Endodermal cell (in vitro differentiated cells): Measurements from ENCODE around the gene TRPC4. TPM values are rescaled to one million over a fixed set of nuclear protein-coding genes. Genes with fewer than 3 reads are reported as not detected.

Source experiments
- DNase-seq: peaks from one replicate; pipeline ENCODE4 v3.0.0-alpha.2; 2017
- H3K27ac ChIP-seq: 2 replicates; pipeline ENCODE4 v1.5.1; 2013; ENCODE audit warnings: mild to moderate bottlenecking, low read depth, low read length, moderate library complexity
- H3K27me3 ChIP-seq: 2 replicates; pipeline ENCODE4 v1.6.1; 2013; ENCODE audit warnings: mild to moderate bottlenecking, low read length, moderate library complexity; ENCODE audit not compliant: insufficient read depth, control insufficient read depth, poor library complexity, severe bottlenecking
- H3K36me3 ChIP-seq: 2 replicates; pipeline ENCODE4 v1.7.0; 2013; ENCODE audit warnings: mild to moderate bottlenecking, low read length, moderate library complexity; ENCODE audit not compliant: control insufficient read depth, insufficient read depth
- H3K4me1 ChIP-seq: one replicate; pipeline ENCODE4 v1.7.0; 2013; ENCODE audit warnings: low read length; ENCODE audit not compliant: control insufficient read depth, insufficient read depth
- H3K4me3 ChIP-seq: 2 replicates; pipeline ENCODE4 v1.5.1; 2013; ENCODE audit warnings: mild to moderate bottlenecking, low read length, moderate library complexity
- H3K9ac ChIP-seq: 2 replicates; pipeline ENCODE4 v1.6.1; 2013; ENCODE audit warnings: mild to moderate bottlenecking, low read length, moderate library complexity; ENCODE audit not compliant: poor library complexity, severe bottlenecking; ENCODE audit errors: extremely low read depth
- H3K9me3 ChIP-seq: 2 replicates; pipeline ENCODE4 v1.6.1; 2013; ENCODE audit warnings: mild to moderate bottlenecking, low read length, moderate library complexity; ENCODE audit not compliant: control insufficient read depth
- H3K27ac Mint-ChIP-seq: 2 replicates; pipeline ENCODE4 v1.8.0; 2020; ENCODE audit warnings: mixed read lengths
- H3K27me3 Mint-ChIP-seq: 2 replicates; pipeline ENCODE4 v1.8.0; 2021; ENCODE audit warnings: mild to moderate bottlenecking, mixed read lengths; ENCODE audit not compliant: insufficient read depth
- H3K36me3 Mint-ChIP-seq: 2 replicates; pipeline ENCODE4 v1.8.0; 2020; ENCODE audit warnings: low read depth, mixed read lengths
- H3K4me1 Mint-ChIP-seq: 2 replicates; pipeline ENCODE4 v1.8.0; 2020; ENCODE audit warnings: mixed read lengths
- H3K4me3 Mint-ChIP-seq: 2 replicates; pipeline ENCODE4 v1.8.0; 2020; ENCODE audit warnings: mild to moderate bottlenecking, moderate library complexity, mixed read lengths
- H3K9me3 Mint-ChIP-seq: 2 replicates; pipeline ENCODE4 v1.8.0; 2020; ENCODE audit warnings: mild to moderate bottlenecking, mixed read lengths
- WGBS, 2 experiments: methylation state at CpG; one replicate each; pipeline versions ENCODE4 v1.1.5 to v1.1.7; 2013; ENCODE audit warnings: missing lambda C conversion rate in 2 of 2, mixed read lengths in 1 of 2; ENCODE audit not compliant: insufficient coverage in 1 of 2, insufficient read length in 1 of 2; 5-methylcytosine and 5-hydroxymethylcytosine counted together
- total RNA-seq, 2 donors: library from RNA; stranded (reverse); fragmentation: NEBNext Ultra II Directional in 1 of 2; extraction: Animal tissue kit (Norgen Biotek cat#: 25700) in 1 of 2; gene quantifications; 2 replicates in 1 of 2; 3 replicates in 1 of 2; pipeline ENCODE4 v1.2.1, GENCODE V29; 2021
- TF ChIP-seq, protein P1 (sequence below): fragments of 200-600 bp; sonication (generic); conservative IDR thresholded peaks from 2 replicates; pipeline ENCODE4 v1.5.0; 2021; ENCODE audit warnings: antibody characterized with exemption, mild to moderate bottlenecking

TRPC4 gene
- total RNA-seq, 2 donors from 2014 or later, result 22.5 to 28.5 TPM

DNA sequence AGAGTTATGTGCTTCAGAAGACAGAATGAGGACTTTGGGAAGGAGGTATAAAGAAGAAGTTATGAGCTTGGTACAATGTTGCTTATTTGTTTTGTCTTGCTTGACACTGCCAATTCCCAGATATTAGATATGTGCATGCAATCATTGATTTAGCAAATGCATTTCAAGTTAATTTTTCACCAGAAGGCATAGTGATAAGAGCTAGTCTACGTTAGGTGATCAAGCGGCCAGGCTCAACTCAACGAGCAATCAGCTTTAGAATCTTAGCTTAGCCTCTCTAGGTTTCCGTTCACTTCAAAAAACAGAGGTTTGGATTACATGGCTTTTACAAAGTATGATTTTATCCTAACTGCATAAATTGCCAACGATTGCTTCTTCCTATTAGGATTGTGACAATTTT, 189.4 kb downstream of the TRPC4 start:
- DNase-seq, result no peak
- Histone ChIP-seq H3K4me1 (peaks cover 11% of the 10 kb centered on the region), H3K9ac (no peak overlapping the region), H3K36me3 (no peaks in the 10 kb centered on the region), H3K4me3 (no peak overlapping the region), H3K27ac (no peak overlapping the region), H3K27me3 (no peaks in the 10 kb centered on the region), H3K9me3 (no peaks in the 10 kb centered on the region)
- Mint-ChIP-seq H3K27ac (no peak overlapping the region), H3K4me1 (peaks cover 31% of the 10 kb centered on the region), H3K9me3 (no peaks in the 10 kb centered on the region), H3K36me3 (peaks cover 10% of the 10 kb centered on the region), H3K4me3 (no peak overlapping the region), H3K27me3 (no peaks in the 10 kb centered on the region)
- TF ChIP-seq, protein P1, sequence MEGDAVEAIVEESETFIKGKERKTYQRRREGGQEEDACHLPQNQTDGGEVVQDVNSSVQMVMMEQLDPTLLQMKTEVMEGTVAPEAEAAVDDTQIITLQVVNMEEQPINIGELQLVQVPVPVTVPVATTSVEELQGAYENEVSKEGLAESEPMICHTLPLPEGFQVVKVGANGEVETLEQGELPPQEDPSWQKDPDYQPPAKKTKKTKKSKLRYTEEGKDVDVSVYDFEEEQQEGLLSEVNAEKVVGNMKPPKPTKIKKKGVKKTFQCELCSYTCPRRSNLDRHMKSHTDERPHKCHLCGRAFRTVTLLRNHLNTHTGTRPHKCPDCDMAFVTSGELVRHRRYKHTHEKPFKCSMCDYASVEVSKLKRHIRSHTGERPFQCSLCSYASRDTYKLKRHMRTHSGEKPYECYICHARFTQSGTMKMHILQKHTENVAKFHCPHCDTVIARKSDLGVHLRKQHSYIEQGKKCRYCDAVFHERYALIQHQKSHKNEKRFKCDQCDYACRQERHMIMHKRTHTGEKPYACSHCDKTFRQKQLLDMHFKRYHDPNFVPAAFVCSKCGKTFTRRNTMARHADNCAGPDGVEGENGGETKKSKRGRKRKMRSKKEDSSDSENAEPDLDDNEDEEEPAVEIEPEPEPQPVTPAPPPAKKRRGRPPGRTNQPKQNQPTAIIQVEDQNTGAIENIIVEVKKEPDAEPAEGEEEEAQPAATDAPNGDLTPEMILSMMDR, result no peak
- 94 to 98% methylated on average over 5 of the region's 5 CpGs for WGBS, 2 experiments

DNA sequence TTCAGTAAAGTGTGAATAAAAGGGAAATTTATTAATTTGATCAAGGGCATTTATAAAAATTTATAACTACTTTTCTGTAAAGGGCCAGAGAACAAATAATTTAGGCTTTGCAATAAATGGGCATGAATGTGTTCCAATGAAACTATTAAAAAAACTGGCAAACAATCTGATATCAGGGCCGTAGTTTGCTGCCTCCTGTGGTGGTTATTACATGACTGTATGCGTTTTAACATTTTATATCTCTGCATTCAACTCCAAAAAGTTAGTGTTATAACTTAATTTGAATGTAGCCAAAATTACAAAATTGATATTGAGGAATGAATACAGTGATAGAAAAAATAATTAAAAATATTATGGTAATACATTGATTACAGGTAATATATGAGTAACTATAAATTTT, 190.5 kb downstream of the TRPC4 start:
- H3K4me1 ChIP-seq, result peaks cover 11% of the 10 kb centered on the region
- TF ChIP-seq, protein P1, result peak; percentile 52
- no peak for DNase-seq
- Mint-ChIP-seq H3K36me3 (peaks cover 14% of the 10 kb centered on the region), H3K9me3 (no peaks in the 10 kb centered on the region), H3K27me3 (no peaks in the 10 kb centered on the region), H3K4me3 (no peak overlapping the region), H3K4me1 (peaks cover 27% of the 10 kb centered on the region), H3K27ac (no peak overlapping the region)
- no peaks in the 10 kb centered on the region for H3K36me3 ChIP-seq
- H3K27me3 ChIP-seq, result no peaks in the 10 kb centered on the region
- H3K27ac ChIP-seq, result no peak overlapping the region
- no peaks in the 10 kb centered on the region for H3K9me3 ChIP-seq
- no peak overlapping the region for H3K4me3 ChIP-seq
- WGBS, 2 experiments, result 89 to 100% methylated on average over 1 to 2 of the region's 2 CpGs
- H3K9ac ChIP-seq, result no peak overlapping the region

DNA sequence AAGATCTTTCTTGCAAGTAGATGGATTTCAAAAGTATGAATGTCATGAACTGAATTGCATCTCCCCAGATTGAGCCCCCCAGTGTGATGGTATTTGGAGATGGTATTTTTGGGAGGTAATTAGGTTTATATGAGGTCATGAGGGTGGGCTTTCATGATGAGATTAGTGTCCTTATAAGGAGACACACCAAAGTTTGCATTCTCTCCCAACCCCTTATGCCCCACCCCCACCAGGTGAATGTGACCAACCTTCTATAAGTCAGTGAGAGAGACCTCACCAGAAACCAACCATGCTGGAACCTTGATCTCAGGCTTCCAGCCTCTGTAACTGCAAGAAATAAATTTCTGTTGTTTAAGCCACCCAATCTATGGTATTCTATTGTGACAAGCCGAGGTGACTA, 199.7 kb downstream of the TRPC4 start:
- H3K9me3 ChIP-seq, result no peaks in the 10 kb centered on the region
- peaks cover 14% of the 10 kb centered on the region for H3K4me1 Mint-ChIP-seq
- no peak overlapping the region for H3K27ac Mint-ChIP-seq
- no peak for DNase-seq
- H3K9me3 Mint-ChIP-seq, result no peaks in the 10 kb centered on the region
- H3K4me3 ChIP-seq, result no peak overlapping the region
- no peaks in the 10 kb centered on the region for H3K27me3 Mint-ChIP-seq
- no peak overlapping the region for H3K4me3 Mint-ChIP-seq
- TF ChIP-seq, protein P1, result no peak
- no peaks in the 10 kb centered on the region for H3K36me3 ChIP-seq
- WGBS, 2 experiments, result 91 to 100% methylated on average over 1 of the region's 1 CpG
- H3K4me1 ChIP-seq, result no peaks in the 10 kb centered on the region
- H3K27me3 ChIP-seq, result no peaks in the 10 kb centered on the region
- no peak overlapping the region for H3K9ac ChIP-seq
- peaks cover 27% of the 10 kb centered on the region for H3K36me3 Mint-ChIP-seq
- H3K27ac ChIP-seq, result no peak overlapping the region
